HepG2 (cell line): Measurements from ENCODE around the gene MEGF6. TPM values are rescaled to one million over a fixed set of nuclear protein-coding genes. Genes with fewer than 3 reads are reported as not detected.

Experiments used
- ATF7-NPFF ChIP-seq: sonication (generic); formaldehyde crosslinking; IDR thresholded peaks from 2 replicates; pipeline ENCODE4 v1.8.1; 2023; ENCODE audit warnings: mild to moderate bottlenecking, low read depth, missing genetic modification reagents, moderate library complexity
- CHD2 ChIP-seq: IDR thresholded peaks from 2 replicates; pipeline ENCODE4 v1.6.1; 2011; ENCODE audit warnings: low read depth, low read length, improper control_type of control experiment
- EED ChIP-seq: sonication (generic); formaldehyde crosslinking; IDR thresholded peaks from 2 replicates; pipeline ENCODE4 v1.5.0; 2020; ENCODE audit warnings: mild to moderate bottlenecking, missing genetic modification reagents
- FOXK1 ChIP-seq: sonication (generic); formaldehyde crosslinking; IDR thresholded peaks from 2 replicates; pipeline ENCODE4 v1.4.0; 2020; ENCODE audit warnings: low read depth, missing genetic modification reagents, borderline replicate concordance
- HMGA1 ChIP-seq: sonication (generic); formaldehyde crosslinking; conservative IDR thresholded peaks from 2 replicates; pipeline ENCODE4 v1.4.0; 2020; ENCODE audit warnings: missing genetic modification reagents
- SETDB1 ChIP-seq: sonication (generic); formaldehyde crosslinking; IDR thresholded peaks from 2 replicates; pipeline ENCODE4 v1.5.1; 2020; ENCODE audit warnings: missing genetic modification reagents, mild to moderate bottlenecking, borderline replicate concordance
- SKI ChIP-seq: fragments of 450-650 bp; IDR thresholded peaks from one replicate; pipeline ENCODE4 v1.6.1; 2018; ENCODE audit warnings: mild to moderate bottlenecking; ENCODE audit not compliant: partially characterized antibody
- SRY ChIP-seq: sonication (generic); formaldehyde crosslinking; IDR thresholded peaks from 2 replicates; pipeline ENCODE4 v1.8.0; 2022; ENCODE audit warnings: mild to moderate bottlenecking, missing genetic modification reagents
- XRCC5 ChIP-seq: fragments of 200-400 bp; formaldehyde crosslinking; optimal IDR thresholded peaks from 2 replicates; pipeline ENCODE3; 2017; ENCODE audit warnings: mild to moderate bottlenecking, low read length
- ZFY ChIP-seq: sonication (generic); formaldehyde crosslinking; IDR thresholded peaks from 2 replicates; pipeline ENCODE4 v1.4.0; 2020; ENCODE audit warnings: missing genetic modification reagents
- ZNF10 ChIP-seq: sonication (generic); formaldehyde crosslinking; IDR thresholded peaks from 2 replicates; pipeline ENCODE4 v1.4.0; 2020; ENCODE audit warnings: mild to moderate bottlenecking, low read depth, missing genetic modification reagents, borderline replicate concordance
- ZNF136 ChIP-seq: sonication (generic); formaldehyde crosslinking; IDR thresholded peaks from 2 replicates; pipeline ENCODE4 v1.8.1; 2022; ENCODE audit warnings: low read depth, mild to moderate bottlenecking, moderate library complexity, missing genetic modification reagents
- ZNF441 ChIP-seq: sonication (generic); formaldehyde crosslinking; IDR thresholded peaks from 2 replicates; pipeline ENCODE4 v1.7.0; 2021; ENCODE audit warnings: missing genetic modification reagents, borderline replicate concordance
- ZNF550 ChIP-seq: sonication (generic); formaldehyde crosslinking; IDR thresholded peaks from 2 replicates; pipeline ENCODE4 v1.4.0; 2020; ENCODE audit warnings: mild to moderate bottlenecking, missing genetic modification reagents, borderline replicate concordance
- ZNF644 ChIP-seq: IDR thresholded peaks from 2 replicates; pipeline ENCODE4 v1.6.1; 2016; ENCODE audit warnings: low read depth
- ZNF672 ChIP-seq: sonication (generic); formaldehyde crosslinking; IDR thresholded peaks from 2 replicates; pipeline ENCODE4 v1.8.1; 2022; ENCODE audit warnings: missing genetic modification reagents
- ZNF776 ChIP-seq: sonication (generic); formaldehyde crosslinking; IDR thresholded peaks from 2 replicates; pipeline ENCODE4 v1.4.0; 2020; ENCODE audit warnings: mild to moderate bottlenecking, missing genetic modification reagents
- polyA plus RNA-seq, 8 experiments: library from polyadenylated mRNA; depleted of rRNA in 3 of 8; stranded (reverse) in 7 of 8; unstranded in 1 of 8; fragments of >200 nt; fragmentation: Illumina TruSeq in 4 of 8; extraction: Trizol in 4 of 8; gene quantifications; 2 replicates each; pipeline versions ENCODE4 v1.2.1 to v1.2.3, GENCODE V29; 2011 to 2016; ENCODE audit warnings: low read depth in 4 of 8, missing spikeins in 1 of 8, mixed read lengths in 1 of 8; ENCODE audit not compliant: insufficient read depth in 1 of 8
- total RNA-seq, 5 experiments: library from RNA; depleted of rRNA; stranded (reverse); fragments of >200 nt; fragmentation: Illumina TruSeq; extraction: Trizol; gene quantifications; 2 replicates each; pipeline ENCODE4 v1.2.3, GENCODE V29; 2016; ENCODE audit warnings: low read depth in 1 of 5
- TF ChIP-seq, protein P1 (sequence below): sonication (generic); formaldehyde crosslinking; IDR thresholded peaks from 2 replicates; pipeline ENCODE4 v1.5.0; 2020; ENCODE audit warnings: mild to moderate bottlenecking, missing genetic modification reagents, borderline replicate concordance
- TF ChIP-seq, protein P2 (sequence below): sonication (generic); formaldehyde crosslinking; IDR thresholded peaks from 2 replicates; pipeline ENCODE4 v1.4.0; 2020; ENCODE audit warnings: missing genetic modification reagents, borderline replicate concordance
- TF ChIP-seq, protein P3 (sequence below): sonication (generic); formaldehyde crosslinking; IDR thresholded peaks from 2 replicates; pipeline ENCODE4 v1.4.0; 2020; ENCODE audit warnings: mild to moderate bottlenecking, missing genetic modification reagents

The MEGF6 gene
- total and polyA plus RNA-seq, 2 of the 13 experiments (the other 11 are each of a cell fraction or from before 2014, with no cell fraction given): 1.9 TPM

DNA sequence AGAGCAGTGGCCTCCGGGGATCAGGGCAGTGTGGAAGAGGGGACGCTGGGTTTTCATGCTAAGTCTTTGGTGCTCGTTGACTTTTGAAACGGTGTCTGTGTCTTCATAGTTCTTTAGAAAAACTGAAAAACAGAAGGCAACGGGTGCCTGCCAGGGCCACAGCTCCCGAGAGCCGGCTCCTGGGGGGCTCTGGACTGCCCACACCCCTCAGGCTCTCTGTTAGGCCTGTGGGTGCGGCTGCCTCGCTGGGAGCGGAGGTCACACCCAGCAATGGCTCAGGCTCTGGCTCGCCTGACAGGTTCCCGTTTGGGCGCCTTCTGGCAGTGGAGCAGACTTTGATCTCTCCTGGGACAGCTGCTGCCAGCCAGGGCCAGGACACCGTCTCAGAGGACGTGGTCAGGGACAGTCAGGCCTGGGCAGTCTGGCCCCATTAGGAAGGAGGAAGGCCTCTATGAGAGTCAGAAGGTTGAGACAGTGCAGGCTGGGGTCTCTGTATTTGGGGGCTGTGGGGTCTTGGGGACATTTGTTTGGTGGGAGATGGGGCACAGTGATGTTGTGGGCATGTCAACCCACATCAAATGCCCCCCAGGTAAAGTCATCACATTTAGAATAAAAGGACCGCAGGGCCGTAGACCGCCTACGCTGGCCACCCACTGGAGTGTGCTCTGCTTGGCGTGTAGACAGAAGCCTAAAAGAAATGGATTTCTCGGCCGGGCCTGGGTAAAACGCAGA is 151.2 kb downstream of the MEGF6 start (continued):
- TF ChIP-seq, protein P1, sequence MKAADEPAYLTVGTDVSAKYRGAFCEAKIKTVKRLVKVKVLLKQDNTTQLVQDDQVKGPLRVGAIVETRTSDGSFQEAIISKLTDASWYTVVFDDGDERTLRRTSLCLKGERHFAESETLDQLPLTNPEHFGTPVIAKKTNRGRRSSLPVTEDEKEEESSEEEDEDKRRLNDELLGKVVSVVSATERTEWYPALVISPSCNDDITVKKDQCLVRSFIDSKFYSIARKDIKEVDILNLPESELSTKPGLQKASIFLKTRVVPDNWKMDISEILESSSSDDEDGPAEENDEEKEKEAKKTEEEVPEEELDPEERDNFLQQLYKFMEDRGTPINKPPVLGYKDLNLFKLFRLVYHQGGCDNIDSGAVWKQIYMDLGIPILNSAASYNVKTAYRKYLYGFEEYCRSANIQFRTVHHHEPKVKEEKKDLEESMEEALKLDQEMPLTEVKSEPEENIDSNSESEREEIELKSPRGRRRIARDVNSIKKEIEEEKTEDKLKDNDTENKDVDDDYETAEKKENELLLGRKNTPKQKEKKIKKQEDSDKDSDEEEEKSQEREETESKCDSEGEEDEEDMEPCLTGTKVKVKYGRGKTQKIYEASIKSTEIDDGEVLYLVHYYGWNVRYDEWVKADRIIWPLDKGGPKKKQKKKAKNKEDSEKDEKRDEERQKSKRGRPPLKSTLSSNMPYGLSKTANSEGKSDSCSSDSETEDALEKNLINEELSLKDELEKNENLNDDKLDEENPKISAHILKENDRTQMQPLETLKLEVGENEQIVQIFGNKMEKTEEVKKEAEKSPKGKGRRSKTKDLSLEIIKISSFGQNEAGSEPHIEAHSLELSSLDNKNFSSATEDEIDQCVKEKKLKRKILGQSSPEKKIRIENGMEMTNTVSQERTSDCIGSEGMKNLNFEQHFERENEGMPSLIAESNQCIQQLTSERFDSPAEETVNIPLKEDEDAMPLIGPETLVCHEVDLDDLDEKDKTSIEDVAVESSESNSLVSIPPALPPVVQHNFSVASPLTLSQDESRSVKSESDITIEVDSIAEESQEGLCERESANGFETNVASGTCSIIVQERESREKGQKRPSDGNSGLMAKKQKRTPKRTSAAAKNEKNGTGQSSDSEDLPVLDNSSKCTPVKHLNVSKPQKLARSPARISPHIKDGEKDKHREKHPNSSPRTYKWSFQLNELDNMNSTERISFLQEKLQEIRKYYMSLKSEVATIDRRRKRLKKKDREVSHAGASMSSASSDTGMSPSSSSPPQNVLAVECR (CRISPR knock-in tag): peak; percentile 77
- TF ChIP-seq SKI (peak; percentile 43), FOXK1 (CRISPR knock-in tag) (no peak), SRY (CRISPR knock-in tag) (0 out of 2 replicates have a peak, but pooled peaks have one; percentile 23), ZNF441 (CRISPR knock-in tag) (no peak; the same call in 1 of the 2 replicates), SETDB1 (CRISPR knock-in tag) (no peak), ZNF644 (CRISPR knock-in tag) (peak; percentile 51; the same call in 1 of the 2 replicates), ZNF136 (CRISPR knock-in tag) (no peak), ATF7-NPFF (CRISPR knock-in tag) (peak; percentile 50; the same call in 1 of the 2 replicates), ZNF776 (CRISPR knock-in tag) (no peak), HMGA1 (CRISPR knock-in tag) (no peak), ZNF672 (CRISPR knock-in tag) (no peak), ZFY (CRISPR knock-in tag) (peak; percentile 65), ZNF550 (CRISPR knock-in tag) (no peak), XRCC5 (peak; percentile 20), EED (CRISPR knock-in tag) (0 out of 2 replicates have a peak, but pooled peaks have one; percentile 53), ZNF10 (CRISPR knock-in tag) (no peak), CHD2 (no peak)
- TF ChIP-seq, protein P2, sequence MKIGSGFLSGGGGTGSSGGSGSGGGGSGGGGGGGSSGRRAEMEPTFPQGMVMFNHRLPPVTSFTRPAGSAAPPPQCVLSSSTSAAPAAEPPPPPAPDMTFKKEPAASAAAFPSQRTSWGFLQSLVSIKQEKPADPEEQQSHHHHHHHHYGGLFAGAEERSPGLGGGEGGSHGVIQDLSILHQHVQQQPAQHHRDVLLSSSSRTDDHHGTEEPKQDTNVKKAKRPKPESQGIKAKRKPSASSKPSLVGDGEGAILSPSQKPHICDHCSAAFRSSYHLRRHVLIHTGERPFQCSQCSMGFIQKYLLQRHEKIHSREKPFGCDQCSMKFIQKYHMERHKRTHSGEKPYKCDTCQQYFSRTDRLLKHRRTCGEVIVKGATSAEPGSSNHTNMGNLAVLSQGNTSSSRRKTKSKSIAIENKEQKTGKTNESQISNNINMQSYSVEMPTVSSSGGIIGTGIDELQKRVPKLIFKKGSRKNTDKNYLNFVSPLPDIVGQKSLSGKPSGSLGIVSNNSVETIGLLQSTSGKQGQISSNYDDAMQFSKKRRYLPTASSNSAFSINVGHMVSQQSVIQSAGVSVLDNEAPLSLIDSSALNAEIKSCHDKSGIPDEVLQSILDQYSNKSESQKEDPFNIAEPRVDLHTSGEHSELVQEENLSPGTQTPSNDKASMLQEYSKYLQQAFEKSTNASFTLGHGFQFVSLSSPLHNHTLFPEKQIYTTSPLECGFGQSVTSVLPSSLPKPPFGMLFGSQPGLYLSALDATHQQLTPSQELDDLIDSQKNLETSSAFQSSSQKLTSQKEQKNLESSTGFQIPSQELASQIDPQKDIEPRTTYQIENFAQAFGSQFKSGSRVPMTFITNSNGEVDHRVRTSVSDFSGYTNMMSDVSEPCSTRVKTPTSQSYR: peak; percentile 41; the same call in 1 of the 2 replicates
- TF ChIP-seq, protein P3, sequence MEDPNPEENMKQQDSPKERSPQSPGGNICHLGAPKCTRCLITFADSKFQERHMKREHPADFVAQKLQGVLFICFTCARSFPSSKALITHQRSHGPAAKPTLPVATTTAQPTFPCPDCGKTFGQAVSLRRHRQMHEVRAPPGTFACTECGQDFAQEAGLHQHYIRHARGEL: no peak
